Nephron (organoid): Measurements from ENCODE around the gene KRTAP4-7.
"Not testable (repeated sequence)": the region's sequence is repeated elsewhere in the genome, so short reads cannot be mapped to it uniquely, and the experiment has no call there.

ENCODE experiments used
- H3K27ac Mint-ChIP-seq, 3 experiments: 2 replicates each; pipeline ENCODE4 v1.8.0; 2020; ENCODE audit warnings: mixed read lengths in 3 of 3, mild to moderate bottlenecking in 2 of 3, moderate library complexity in 1 of 3
- H3K27me3 Mint-ChIP-seq: 2 replicates; pipeline ENCODE4 v1.8.0; 2021; ENCODE audit warnings: low read depth, mild to moderate bottlenecking, moderate library complexity, mixed read lengths
- H3K36me3 Mint-ChIP-seq: 2 replicates; pipeline ENCODE4 v1.8.0; 2020; ENCODE audit warnings: low read depth, mixed read lengths
- H3K4me1 Mint-ChIP-seq: 2 replicates; pipeline ENCODE4 v1.8.0; 2020; ENCODE audit warnings: mixed read lengths
- H3K4me3 Mint-ChIP-seq, 3 experiments: 2 replicates each; pipeline ENCODE4 v1.8.0; 2020; ENCODE audit warnings: mild to moderate bottlenecking in 3 of 3, mixed read lengths in 3 of 3, moderate library complexity in 2 of 3
- H3K9me3 Mint-ChIP-seq: 2 replicates; pipeline ENCODE4 v1.8.0; 2020; ENCODE audit warnings: mixed read lengths
- TF ChIP-seq, protein P1 (sequence below), 3 experiments: fragments of 200-600 bp; sonication (generic); IDR thresholded peaks; one replicate each; pipeline ENCODE4 v1.5.0; 2021; ENCODE audit warnings: antibody characterized with exemption in 3 of 3; ENCODE audit not compliant: unreplicated experiment in 3 of 3

KRTAP4-7 gene

DNA sequence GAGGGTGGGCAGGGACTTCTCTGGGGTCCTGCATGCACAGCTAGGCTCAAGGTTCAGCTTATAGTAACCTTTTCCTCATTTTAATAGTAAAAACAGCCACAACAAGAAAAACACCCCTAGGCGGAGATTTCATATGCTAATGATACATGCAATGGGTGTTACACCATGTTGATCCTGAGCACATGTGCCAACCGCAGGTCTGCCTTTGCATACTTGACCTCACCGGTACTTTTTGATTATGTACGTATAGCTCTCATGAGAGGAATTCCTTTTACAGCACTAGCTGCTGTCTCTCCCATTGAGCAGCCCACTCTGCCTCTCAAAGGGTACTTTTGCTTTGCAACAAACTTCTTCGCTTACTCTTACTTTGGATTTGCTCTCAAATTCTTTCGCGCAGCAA lies 12.1 kb downstream of the KRTAP4-7 start:
- TF ChIP-seq, protein P1, sequence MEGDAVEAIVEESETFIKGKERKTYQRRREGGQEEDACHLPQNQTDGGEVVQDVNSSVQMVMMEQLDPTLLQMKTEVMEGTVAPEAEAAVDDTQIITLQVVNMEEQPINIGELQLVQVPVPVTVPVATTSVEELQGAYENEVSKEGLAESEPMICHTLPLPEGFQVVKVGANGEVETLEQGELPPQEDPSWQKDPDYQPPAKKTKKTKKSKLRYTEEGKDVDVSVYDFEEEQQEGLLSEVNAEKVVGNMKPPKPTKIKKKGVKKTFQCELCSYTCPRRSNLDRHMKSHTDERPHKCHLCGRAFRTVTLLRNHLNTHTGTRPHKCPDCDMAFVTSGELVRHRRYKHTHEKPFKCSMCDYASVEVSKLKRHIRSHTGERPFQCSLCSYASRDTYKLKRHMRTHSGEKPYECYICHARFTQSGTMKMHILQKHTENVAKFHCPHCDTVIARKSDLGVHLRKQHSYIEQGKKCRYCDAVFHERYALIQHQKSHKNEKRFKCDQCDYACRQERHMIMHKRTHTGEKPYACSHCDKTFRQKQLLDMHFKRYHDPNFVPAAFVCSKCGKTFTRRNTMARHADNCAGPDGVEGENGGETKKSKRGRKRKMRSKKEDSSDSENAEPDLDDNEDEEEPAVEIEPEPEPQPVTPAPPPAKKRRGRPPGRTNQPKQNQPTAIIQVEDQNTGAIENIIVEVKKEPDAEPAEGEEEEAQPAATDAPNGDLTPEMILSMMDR (IDR thresholded peaks at IDR 0.05; ENCODE audit: unreplicated experiment in 3 of 3), result no peak
- H3K27me3 Mint-ChIP-seq, result peaks cover 11% of the 10 kb centered on the region

DNA sequence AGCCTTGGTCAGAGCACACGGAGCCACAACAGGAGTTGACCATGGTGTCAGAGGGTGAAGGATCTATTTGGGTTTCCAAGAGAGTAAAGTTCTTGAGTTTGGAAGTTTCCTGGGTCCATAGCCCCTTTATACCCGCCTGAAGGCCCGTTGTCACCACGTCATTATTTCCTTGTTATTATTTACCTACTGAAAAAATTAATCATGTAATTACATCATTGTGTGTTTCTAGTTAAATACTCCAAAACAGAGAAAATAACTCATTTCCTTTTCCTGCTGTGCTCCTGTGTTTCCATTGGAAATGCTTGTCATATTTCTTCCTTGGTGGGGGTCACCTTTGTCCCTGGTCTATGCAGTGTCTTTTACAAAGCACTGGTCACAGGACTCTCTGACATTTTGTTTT lies 14.1 kb downstream of the KRTAP4-7 start, which contains the start of gene KRTAP4-8:
Gene KRTAP4-8 (minus strand): TSS at position 101 of the 400 bp plus-strand sequence. CDS start 58 bp downstream, at position 43.
- peaks cover 5% of the 10 kb centered on the region for H3K9me3 Mint-ChIP-seq

More for the DNA sequence above, 12.1 kb downstream of the KRTAP4-7 start:
- Mint-ChIP-seq H3K9me3 (peaks cover 5% of the 10 kb centered on the region), H3K27ac (no peak overlapping the region), H3K36me3 (no peaks in the 10 kb centered on the region), H3K4me3 (no peak overlapping the region), H3K4me1 (peaks cover 20% of the 10 kb centered on the region)

DNA sequence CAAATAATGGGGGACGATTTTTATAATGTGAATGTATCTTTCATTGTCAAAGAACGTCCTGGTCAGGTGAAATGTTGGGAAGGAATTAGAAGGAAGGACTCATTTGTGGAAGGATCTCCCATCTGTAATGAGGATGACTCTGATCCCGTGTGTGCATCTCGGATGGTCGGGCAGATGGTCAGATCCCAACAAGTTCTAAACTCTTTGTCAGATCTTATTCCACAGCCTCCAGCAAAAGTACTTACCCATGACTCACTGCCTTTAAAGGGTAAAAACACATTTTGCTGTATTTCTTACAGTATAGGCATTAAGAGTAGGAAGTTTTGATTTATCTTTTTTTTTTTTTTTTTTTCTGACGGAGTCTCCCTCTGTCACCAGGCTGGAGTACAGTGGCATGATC lies 14.5 kb downstream of the KRTAP4-7 start:
- Mint-ChIP-seq H3K27ac (peak overlapping the region in 1 of 3 experiments; percentile 13), H3K4me1 (peaks cover 32% of the 10 kb centered on the region), H3K27me3 (peaks cover 11% of the 10 kb centered on the region), H3K36me3 (no peaks in the 10 kb centered on the region), H3K9me3 (peaks cover 5% of the 10 kb centered on the region), H3K4me3 (no peak overlapping the region)
- TF ChIP-seq, protein P1 (IDR thresholded peaks at IDR 0.05; ENCODE audit: unreplicated experiment in 3 of 3), result no peak

More for the DNA sequence above, 14.1 kb downstream of the KRTAP4-7 start, which contains the start of gene KRTAP4-8:
- H3K36me3 Mint-ChIP-seq, result no peaks in the 10 kb centered on the region
- H3K27ac Mint-ChIP-seq, result peak within 1 kb of the TSS in 2 of 3 experiments; percentile 23 to 43
- TF ChIP-seq, protein P1 (IDR thresholded peaks at IDR 0.05; ENCODE audit: unreplicated experiment in 3 of 3), result no peak
- peaks cover 27% of the 10 kb centered on the region for H3K4me1 Mint-ChIP-seq
- peaks cover 11% of the 10 kb centered on the region for H3K27me3 Mint-ChIP-seq
- peak within 1 kb of the TSS in 1 of 3 experiments; percentile 18 for H3K4me3 Mint-ChIP-seq

DNA sequence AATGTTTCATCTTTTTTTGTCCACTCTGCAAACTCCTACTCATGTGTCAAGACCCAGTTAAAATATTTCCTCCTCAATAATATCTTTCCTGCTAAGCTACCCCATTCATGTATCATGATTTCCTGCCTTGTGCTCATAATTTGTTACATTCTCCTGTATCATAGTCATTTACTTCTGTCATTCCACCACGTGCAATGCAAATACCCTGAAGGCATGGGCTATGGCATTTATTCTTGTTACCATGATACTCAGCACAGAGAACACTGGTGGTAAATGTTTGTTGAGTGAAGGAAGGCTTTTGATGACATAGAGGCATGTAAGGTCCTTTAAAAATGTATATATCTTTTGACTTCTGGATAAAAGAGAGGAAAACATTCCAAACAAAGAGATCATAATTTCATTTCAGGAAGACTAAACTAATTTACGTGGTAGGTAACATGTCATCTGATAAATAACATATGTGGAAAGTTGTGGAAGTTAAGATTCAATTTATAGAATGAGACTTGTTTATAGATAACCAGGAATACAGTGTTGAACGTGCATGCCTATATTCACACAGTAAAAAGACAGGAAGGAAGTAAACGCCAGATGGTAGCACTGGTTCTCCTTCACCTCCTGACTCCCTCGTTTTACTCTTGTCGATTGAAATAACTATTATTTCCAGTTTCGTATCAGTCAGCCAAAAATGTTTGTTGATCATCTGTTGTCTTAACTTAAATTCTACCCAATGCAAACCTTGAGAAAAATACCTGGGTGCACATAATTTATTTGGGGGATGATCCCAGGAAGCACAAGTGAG lies 15.9 kb downstream of the KRTAP4-7 start:
- H3K27ac Mint-ChIP-seq, result peak overlapping the region; percentile 69 to 74 (median 72)
- peak overlapping the region in 1 of 3 experiments; percentile 5 for H3K4me3 Mint-ChIP-seq
- H3K36me3 Mint-ChIP-seq, result not testable (repeated sequence)

DNA sequence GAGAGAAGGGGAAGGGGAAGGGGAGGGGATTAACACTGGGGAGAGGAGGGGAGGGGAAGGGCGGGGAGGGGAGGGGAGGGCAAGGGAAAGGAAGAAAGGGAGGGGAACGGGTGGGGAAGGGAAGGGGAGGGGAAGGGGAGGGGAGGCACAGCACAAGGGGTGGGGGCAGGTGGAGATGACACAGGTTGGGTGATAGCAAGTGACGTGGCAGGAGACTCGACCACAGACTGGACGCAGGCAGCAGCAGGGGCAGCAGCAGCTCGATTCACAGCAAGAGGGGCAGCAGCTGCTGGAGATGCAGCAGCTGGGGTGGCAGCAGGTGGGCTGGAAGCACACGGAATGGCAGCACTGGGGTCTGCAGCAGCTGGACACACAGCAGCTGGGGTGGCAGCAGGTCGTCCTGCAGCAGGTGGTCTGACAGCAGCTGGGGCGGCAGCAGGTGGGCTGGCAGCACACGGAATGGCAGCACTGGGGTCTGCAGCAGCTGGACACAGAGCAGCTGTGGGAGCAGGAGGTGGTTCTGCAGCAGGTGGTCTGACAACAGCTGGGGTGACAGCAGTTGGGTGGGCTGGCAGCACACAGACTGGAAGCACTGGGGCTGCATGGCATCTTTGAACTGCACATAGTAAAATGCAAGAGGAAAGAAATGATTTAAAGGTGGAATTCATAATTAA lies 17.8 kb downstream of the KRTAP4-7 start, which contains the start of gene KRTAP4-16:
Gene KRTAP4-16 (minus strand): TSS at position 624 of the 674 bp plus-strand sequence. CDS start 0 bp downstream, at position 624.
- no peaks in the 10 kb centered on the region for H3K36me3 Mint-ChIP-seq
- no peaks in the 10 kb centered on the region for H3K9me3 Mint-ChIP-seq
- H3K4me3 Mint-ChIP-seq, result no peak within 1 kb of the TSS
- H3K27ac Mint-ChIP-seq, result peak within 1 kb of the TSS in 2 of 3 experiments; percentile 56 to 91
- H3K27me3 Mint-ChIP-seq, result peaks cover 7% of the 10 kb centered on the region
- TF ChIP-seq, protein P1 (IDR thresholded peaks at IDR 0.05; ENCODE audit: unreplicated experiment in 3 of 3), result no peak
- peaks cover 38% of the 10 kb centered on the region for H3K4me1 Mint-ChIP-seq

More for the DNA sequence above, 15.9 kb downstream of the KRTAP4-7 start:
- peaks cover 38% of the 10 kb centered on the region for H3K4me1 Mint-ChIP-seq
- H3K9me3 Mint-ChIP-seq, result not testable (repeated sequence)
- H3K27me3 Mint-ChIP-seq, result peaks cover 11% of the 10 kb centered on the region

DNA sequence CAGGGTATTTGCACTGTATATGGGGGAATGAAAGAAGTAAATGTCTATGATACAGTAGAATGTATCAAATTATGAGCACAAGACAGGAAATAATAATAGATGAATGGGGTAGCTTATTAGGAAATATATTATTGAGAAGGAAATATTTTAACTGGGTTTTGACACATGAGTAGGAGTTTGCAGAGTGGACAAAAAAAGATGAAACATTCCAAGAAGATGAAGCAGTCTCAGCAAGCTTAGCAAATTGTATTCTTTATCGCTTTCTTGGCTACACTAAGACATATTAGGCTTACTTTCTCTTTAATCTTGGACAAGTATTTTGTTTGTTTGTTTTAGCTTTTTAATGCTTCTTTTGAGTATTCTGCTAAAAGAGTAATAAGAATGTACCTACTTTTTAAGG lies 19.9 kb downstream of the KRTAP4-7 start:
- Mint-ChIP-seq H3K4me1 (peaks cover 32% of the 10 kb centered on the region), H3K36me3 (no peaks in the 10 kb centered on the region), H3K4me3 (no peak overlapping the region), H3K27ac (peak overlapping the region; percentile 5 to 91 (median 56)), H3K27me3 (no peaks in the 10 kb centered on the region), H3K9me3 (peaks cover 8% of the 10 kb centered on the region)
- TF ChIP-seq, protein P1 (IDR thresholded peaks at IDR 0.05; ENCODE audit: unreplicated experiment in 3 of 3), result no peak

DNA sequence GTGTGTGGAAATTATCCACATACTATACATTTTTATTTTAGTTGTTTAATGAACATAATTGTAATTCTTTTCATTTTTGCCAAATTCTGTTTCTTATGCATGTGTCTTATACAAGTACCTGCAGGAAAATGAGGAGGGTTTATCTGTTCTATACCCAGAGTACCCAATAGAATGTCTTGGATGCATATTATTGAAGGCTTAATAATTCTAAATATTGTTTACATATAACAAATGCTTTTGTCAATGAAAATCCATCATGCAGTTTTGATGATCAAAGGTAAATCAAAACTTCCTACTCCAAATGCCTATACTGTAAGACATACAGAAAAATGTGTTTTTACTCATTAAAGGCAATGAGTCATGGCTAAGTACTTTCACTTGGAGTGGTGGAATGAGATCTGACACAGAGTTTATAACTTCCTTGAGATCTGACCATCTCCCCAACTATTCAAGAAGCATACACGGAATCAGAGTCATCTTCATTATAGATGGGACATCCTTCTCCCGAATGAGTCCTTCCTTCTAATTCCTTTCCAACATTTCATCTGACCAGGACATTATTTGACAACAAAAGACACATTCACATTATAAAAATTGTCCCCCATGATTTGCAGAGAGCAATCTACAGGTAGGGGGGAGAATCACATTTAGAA lies 20.6 kb downstream of the KRTAP4-7 start:
- peaks cover 31% of the 10 kb centered on the region for H3K4me1 Mint-ChIP-seq
- not testable (repeated sequence) for H3K27me3 Mint-ChIP-seq, H3K27ac Mint-ChIP-seq, H3K4me3 Mint-ChIP-seq, H3K36me3 Mint-ChIP-seq, H3K9me3 Mint-ChIP-seq

DNA sequence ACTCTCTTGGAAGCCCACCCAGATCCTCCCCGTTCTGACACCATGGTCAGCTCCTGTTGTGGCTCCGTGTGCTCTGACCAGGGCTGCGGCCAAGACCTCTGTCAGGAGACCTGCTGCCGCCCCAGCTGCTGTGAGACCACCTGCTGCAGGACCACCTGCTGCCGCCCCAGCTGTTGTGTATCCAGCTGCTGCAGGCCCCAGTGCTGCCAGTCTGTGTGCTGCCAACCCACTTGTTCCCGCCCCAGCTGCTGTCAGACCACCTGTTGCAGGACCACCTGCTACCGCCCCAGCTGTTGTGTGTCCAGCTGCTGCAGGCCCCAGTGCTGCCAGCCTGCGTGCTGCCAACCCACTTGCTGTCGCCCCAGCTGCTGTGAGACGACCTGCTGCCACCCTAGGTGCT lies 21.4 kb downstream of the KRTAP4-7 start, which contains the start of gene KRTAP4-9:
Gene KRTAP4-9 (plus strand): TSS at position 43 of the 400 bp plus-strand sequence. CDS start 0 bp downstream, at position 43.
- H3K27ac Mint-ChIP-seq, result not testable (repeated sequence)
- peaks cover 23% of the 10 kb centered on the region for H3K4me1 Mint-ChIP-seq

More for the DNA sequence above, 21.4 kb downstream of the KRTAP4-7 start, which contains the start of gene KRTAP4-9:
- H3K9me3 Mint-ChIP-seq, result peaks cover 14% of the 10 kb centered on the region
- not testable (repeated sequence) for H3K36me3 Mint-ChIP-seq, H3K27me3 Mint-ChIP-seq, H3K4me3 Mint-ChIP-seq
